GM12872 (cell line): ENCODE measurements around the gene PPHLN1.

Source experiments
- TF ChIP-seq, protein P1 (sequence below): IDR thresholded peaks from 3 replicates; pipeline ENCODE4 v1.5.1; 2011; ENCODE audit warnings: low read depth, mild to moderate bottlenecking, low read length, moderate library complexity; ENCODE audit not compliant: insufficient read depth

The PPHLN1 gene, protein sequence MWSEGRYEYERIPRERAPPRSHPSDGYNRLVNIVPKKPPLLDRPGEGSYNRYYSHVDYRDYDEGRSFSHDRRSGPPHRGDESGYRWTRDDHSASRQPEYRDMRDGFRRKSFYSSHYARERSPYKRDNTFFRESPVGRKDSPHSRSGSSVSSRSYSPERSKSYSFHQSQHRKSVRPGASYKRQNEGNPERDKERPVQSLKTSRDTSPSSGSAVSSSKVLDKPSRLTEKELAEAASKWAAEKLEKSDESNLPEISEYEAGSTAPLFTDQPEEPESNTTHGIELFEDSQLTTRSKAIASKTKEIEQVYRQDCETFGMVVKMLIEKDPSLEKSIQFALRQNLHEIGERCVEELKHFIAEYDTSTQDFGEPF

DNA sequence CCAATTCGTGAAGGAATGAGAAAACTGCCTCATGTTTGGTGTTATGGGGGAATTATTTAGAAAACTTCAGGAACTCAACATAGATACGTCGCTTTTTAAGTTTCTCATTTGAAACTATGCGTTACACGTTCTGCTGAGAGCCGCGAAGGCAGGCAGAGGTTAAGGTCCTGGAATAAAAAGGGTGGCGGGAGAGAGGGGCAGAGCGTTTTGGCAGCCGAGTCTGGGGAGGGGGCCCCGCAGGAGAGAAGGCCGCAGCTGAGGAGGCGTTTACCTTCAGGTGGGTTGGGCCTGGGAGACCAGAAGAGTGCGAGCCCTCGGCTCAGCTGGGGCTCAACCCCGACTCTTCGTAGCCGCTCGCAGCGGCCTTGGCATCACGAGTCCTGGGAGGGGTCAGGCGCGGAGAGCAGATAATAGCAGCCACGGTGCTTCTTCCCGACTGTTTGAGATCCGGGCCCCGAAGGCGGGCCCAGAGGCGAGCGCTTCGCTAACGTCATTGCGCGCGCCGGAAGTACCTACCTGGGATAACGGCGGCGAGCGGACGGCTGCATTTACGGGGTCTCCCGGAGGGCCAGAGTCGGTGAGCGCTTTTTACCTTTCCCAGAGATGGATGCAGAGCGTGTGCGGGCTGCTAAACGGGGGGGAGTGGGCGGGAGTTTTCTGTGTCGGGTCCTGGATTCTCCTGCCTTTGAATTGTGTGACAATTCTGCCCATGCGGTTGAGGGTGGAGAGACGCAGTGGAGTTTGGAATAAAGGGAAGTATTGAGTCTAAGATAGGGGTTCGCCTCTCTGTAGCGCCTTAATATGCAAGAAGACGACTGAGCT lies at the start of gene PPHLN1, which contains the start of gene ZCRB1:
TSS of gene PPHLN1 (plus strand) at position 515 of the 822 bp plus-strand sequence. CDS start 9,736 bp downstream, outside the sequence.
TSS of gene ZCRB1 (minus strand) at position 442 of the 822 bp plus-strand sequence. CDS start 1,992 bp downstream, outside the sequence.
- TF ChIP-seq, protein P1, sequence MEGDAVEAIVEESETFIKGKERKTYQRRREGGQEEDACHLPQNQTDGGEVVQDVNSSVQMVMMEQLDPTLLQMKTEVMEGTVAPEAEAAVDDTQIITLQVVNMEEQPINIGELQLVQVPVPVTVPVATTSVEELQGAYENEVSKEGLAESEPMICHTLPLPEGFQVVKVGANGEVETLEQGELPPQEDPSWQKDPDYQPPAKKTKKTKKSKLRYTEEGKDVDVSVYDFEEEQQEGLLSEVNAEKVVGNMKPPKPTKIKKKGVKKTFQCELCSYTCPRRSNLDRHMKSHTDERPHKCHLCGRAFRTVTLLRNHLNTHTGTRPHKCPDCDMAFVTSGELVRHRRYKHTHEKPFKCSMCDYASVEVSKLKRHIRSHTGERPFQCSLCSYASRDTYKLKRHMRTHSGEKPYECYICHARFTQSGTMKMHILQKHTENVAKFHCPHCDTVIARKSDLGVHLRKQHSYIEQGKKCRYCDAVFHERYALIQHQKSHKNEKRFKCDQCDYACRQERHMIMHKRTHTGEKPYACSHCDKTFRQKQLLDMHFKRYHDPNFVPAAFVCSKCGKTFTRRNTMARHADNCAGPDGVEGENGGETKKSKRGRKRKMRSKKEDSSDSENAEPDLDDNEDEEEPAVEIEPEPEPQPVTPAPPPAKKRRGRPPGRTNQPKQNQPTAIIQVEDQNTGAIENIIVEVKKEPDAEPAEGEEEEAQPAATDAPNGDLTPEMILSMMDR = no peak

DNA sequence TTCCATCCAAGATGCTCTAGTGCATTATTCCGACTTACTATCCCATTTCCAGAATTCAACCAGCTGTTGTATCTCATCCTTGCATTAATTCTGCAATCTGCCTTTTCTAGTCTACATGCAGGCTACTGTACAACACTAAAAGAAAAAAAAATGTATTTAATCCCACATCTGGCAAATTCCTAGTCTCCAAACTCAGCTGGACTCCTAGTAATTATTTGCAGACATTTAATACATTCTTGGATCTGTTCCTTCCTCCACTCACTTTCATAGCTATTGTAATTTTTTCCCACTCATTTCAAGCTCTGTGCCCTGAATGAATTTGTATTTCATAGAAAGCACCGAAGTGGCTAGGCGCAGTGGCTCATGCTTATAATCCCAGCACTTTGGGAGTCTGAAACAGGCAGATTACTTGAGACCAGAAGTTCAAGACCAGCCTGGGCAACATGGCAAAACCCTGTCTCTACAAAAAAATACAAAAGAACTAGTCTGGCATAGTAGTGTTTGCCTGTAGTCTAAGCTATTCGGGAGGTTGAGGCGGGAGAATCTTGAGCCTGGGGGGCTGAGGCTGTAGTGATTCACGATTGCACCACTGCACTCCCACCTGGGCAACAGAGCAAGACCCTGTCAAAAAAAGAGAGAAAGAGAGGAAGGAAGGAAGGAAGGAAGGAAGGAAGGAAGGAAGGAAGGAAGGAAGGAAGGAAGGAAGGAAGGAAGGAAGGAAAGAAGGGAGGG lies 48.4 kb upstream of the PPHLN1 start:
- TF ChIP-seq, protein P1 = no peak

DNA sequence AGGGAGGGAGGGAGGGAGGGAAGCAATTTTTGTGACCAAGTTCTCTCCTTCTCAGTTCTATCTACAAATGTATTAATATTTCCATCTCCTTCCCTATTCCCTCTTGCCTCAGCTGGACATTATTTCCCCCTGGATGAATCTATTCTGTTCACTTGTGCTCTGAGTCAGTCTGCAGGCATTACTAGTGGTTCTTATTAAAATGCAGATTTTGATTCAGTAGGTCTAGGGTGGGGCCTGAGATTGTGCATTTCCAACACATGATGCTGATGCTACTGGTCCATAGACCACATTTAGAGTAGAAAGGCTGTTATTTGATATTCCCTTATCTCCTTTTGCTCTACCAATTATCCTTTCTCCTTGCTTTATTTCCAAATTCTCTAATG lies 47.8 kb upstream of the PPHLN1 start:
- TF ChIP-seq, protein P1 = no peak

DNA sequence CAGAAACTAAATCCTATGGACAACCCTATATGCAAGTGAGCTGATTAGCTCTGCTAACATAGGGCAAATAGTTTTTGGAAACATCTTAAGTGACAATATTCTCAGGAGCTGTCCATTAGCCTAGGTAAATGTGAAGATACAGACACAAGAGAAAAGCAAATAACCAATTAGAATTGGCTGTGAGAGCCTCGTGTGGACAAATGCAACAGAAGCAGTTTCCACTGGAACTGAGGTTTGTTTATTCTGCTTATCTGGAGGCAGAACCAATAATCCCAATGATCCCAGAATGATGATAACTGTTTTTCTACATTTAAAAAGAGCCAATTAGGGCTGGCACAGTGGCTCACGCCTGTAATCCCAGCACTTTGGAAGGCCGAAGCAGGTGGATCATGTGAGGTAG lies 44.7 kb upstream of the PPHLN1 start:
- TF ChIP-seq, protein P1 = no peak

DNA sequence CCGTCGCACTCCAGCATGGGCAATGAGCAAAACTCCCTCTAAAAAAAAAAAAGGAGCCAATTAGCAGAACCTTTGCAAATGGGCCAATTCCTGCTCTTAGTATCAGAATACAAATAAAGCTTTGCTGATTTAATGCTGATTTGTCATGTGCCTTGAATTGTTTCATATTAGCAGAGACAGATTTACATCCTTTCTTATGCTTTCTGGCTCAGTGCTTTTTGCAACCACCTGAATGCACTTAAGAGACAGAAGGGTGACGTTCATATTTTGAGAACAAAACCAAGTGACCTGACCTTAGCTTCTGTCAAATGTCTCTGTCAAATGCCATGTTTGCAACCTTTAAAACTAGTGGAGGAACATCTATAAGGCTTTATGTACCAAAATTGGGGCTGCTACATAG lies 44.1 kb upstream of the PPHLN1 start:
- TF ChIP-seq, protein P1 = no peak

DNA sequence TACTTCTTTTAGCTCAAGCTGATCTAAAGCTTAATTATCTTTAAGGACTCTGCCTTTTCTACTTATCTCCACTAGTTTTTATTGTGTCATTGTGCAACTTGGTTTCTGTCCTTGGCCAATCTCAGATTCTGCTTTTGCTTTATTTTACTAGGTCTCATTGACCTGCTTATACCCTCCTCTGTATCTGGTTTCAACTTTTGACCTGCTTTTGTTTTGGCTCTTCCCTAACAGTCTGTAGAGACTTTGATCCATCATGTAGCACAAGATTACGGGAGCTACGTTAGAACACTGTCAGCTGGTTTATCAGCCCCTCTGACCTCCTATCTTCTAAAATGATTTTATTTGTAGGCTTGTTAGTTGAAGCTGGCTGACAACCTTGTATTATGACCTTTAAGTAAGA lies 43.7 kb upstream of the PPHLN1 start:
- TF ChIP-seq, protein P1 = no peak

DNA sequence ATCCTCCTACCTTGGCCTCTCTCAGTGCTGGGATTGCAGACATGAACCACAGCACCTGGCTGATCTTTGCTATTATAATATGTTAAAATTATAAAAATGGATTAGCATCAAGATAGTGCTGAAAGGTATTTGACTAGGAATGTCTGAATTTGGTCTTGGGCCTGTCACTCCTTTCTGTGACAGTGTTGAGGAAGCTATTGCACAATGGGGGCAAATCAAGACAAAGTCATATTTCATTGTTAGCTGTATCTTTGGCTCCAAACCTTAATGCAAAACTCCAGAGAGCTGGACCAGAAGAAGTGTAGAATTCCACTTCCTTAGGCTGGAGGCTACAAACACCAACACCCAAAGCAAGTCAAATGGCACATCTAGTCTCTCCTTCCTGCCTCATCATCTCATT lies 42.2 kb upstream of the PPHLN1 start:
- TF ChIP-seq, protein P1 = no peak
